ENCODE results near the gene PCSK1N.

DNA sequence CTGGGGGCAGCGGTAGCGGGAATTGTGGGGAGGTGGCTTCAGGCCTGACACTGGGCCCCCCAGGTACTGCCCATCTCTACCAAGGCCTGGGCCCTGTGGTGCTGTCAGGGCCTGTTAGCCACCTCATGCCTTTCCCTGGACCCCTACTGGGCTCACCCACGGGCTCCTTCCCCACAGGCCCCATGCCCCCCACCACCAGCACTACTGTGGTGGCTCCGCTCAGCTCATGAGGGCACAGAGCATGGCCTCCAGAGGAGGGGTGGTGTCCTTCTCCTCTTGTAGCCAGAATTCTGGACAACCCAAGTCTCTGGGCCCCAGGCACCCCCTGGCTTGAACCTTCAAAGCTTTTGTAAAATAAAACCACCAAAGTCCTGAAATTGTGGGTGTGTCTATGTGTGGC is 41.5 kb downstream of the PCSK1N start:
- TF ChIP-seq CTCF (conservative IDR thresholded peaks at IDR 0.05; ENCODE audit: low read length), result no peak
- TF ChIP-seq EZH2phosphoT487 (IDR thresholded peaks at IDR 0.05; ENCODE audit: borderline replicate concordance, low read depth, low read length), result no peak
